ENCODE measurements around the gene DUS4L. TPM values are rescaled to one million over a fixed set of nuclear protein-coding genes. Genes with fewer than 3 reads are reported as not detected.
A peak's percentile ranks its signal among the peaks of the same experiment; 100 is the strongest.

Gene DUS4L
- total and polyA plus RNA-seq, 2 of the 13 experiments (the other 11 are each of a cell fraction or from before 2014, with no cell fraction given): 5.6 to 9.8 TPM

GRCh38 chr7:107579885-107580715 lies 16.3 kb downstream of the DUS4L start, which contains the start of gene BCAP29 (continued):
- TF ChIP-seq TIGD3 (CRISPR knock-in tag; IDR thresholded peaks at IDR 0.05; ENCODE audit: borderline replicate concordance) (no peak), SIN3A (IDR thresholded peaks at IDR 0.05; ENCODE audit: borderline replicate concordance, low read depth, low read length) (peak; percentile 44; the same call in 1 of the 2 replicates), REST (IDR thresholded peaks at IDR 0.05; ENCODE audit: borderline replicate concordance in 1 of 2, low read depth in 1 of 2, low read length in 2 of 2) (peak in 1 of 2 experiments; percentile 42; a peak in 1 of 4 replicates), HOXA9 (CRISPR knock-in tag; IDR thresholded peaks at IDR 0.05; ENCODE audit: borderline replicate concordance) (no peak), JUND (CRISPR knock-in tag; IDR thresholded peaks at IDR 0.05) (no peak), ZFY (CRISPR knock-in tag; IDR thresholded peaks at IDR 0.05) (peak; percentile 97), ONECUT2 (CRISPR knock-in tag; IDR thresholded peaks at IDR 0.05) (no peak), HOXA5 (CRISPR knock-in tag; IDR thresholded peaks at IDR 0.05) (no peak), ZNF432 (CRISPR knock-in tag; IDR thresholded peaks at IDR 0.05; ENCODE audit: borderline replicate concordance) (no peak), PLRG1 (conservative IDR thresholded peaks at IDR 0.05) (no peak), ZNF678 (CRISPR knock-in tag; IDR thresholded peaks at IDR 0.05) (no peak), DNMT1 (CRISPR knock-in tag; IDR thresholded peaks at IDR 0.05) (no peak), ZNF446 (CRISPR knock-in tag; IDR thresholded peaks at IDR 0.05) (no peak), ZNF878 (CRISPR knock-in tag; IDR thresholded peaks at IDR 0.05) (no peak), NFAT5 (CRISPR knock-in tag; IDR thresholded peaks at IDR 0.05) (no peak), THAP8 (CRISPR knock-in tag; IDR thresholded peaks at IDR 0.05; ENCODE audit: borderline replicate concordance) (no peak), AKAP8 (CRISPR knock-in tag; IDR thresholded peaks at IDR 0.05) (no peak), MYC (CRISPR knock-in tag; IDR thresholded peaks at IDR 0.05; ENCODE audit: borderline replicate concordance) (peak; percentile 12; the same call in 1 of the 2 replicates), FLYWCH1 (CRISPR knock-in tag; IDR thresholded peaks at IDR 0.05) (no peak; the same call in 1 of the 2 replicates)
